ENCODE measurements around the gene ARMC10. TPM values are rescaled to one million over a fixed set of nuclear protein-coding genes. Genes with fewer than 3 reads are reported as not detected.
"Not testable (repeated sequence)": the region's sequence is repeated elsewhere in the genome, so short reads cannot be mapped to it uniquely, and the experiment has no call there.

The ARMC10 gene
- total RNA-seq, 1 donor = 8.6 TPM

DNA sequence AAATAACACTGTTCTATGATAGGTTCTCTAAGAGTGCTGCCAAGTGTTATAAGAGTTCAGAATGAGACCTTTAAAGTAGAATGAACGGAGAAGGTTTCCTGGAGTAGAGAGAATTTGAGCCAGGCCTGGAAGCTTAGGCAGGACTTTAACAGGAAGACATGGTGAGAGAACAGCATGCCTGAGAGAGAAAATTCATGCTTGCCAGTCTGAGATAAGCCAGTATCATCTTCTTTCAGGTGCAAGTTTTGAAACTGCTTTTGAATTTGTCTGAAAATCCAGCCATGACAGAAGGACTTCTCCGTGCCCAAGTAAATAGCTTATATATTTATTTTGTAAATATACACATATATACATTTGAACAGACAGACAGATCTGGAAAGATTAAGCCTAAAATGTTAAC, 22.1 kb downstream of the ARMC10 start:
- Histone ChIP-seq H3K27me3 (ENCODE audit: insufficient read depth, low read length) (no peaks in the 10 kb centered on the region), H3K4me3 (ENCODE audit: low read length) (no peak overlapping the region), H3K9me3 (ENCODE audit: low read depth, low read length) (no peaks in the 10 kb centered on the region), H3K4me1 (ENCODE audit: insufficient read depth, low read length) (no peaks in the 10 kb centered on the region)

- Histone ChIP-seq H3K4me3 (ENCODE audit: low read length) (no peak overlapping the region), H3K4me1 (ENCODE audit: insufficient read depth, low read length) (no peaks in the 10 kb centered on the region), H3K27me3 (ENCODE audit: insufficient read depth, low read length) (no peaks in the 10 kb centered on the region), H3K9me3 (ENCODE audit: low read depth, low read length) (no peaks in the 10 kb centered on the region)
These were observed 25.4 kb downstream of the ARMC10 start for GRCh38 chr7:103100348-103100747.

GRCh38 chr7:103101543-103101942, 26.6 kb downstream of the ARMC10 start:
- Histone ChIP-seq H3K9me3 (ENCODE audit: low read depth, low read length) (no peaks in the 10 kb centered on the region), H3K4me3 (ENCODE audit: low read length) (no peak overlapping the region), H3K27me3 (ENCODE audit: insufficient read depth, low read length) (no peaks in the 10 kb centered on the region), H3K4me1 (ENCODE audit: insufficient read depth, low read length) (no peaks in the 10 kb centered on the region)

- no peaks in the 10 kb centered on the region for H3K27me3 ChIP-seq (ENCODE audit: insufficient read depth, low read length)
- H3K4me3 ChIP-seq (ENCODE audit: low read length) = no peak overlapping the region
- no peaks in the 10 kb centered on the region for H3K4me1 ChIP-seq (ENCODE audit: insufficient read depth, low read length)
- no peaks in the 10 kb centered on the region for H3K9me3 ChIP-seq (ENCODE audit: low read depth, low read length)
These were observed 31.2 kb downstream of the ARMC10 start for GRCh38 chr7:103106005-103106702.

- not testable (repeated sequence) for H3K4me3 ChIP-seq (ENCODE audit: low read length); H3K27me3 ChIP-seq (ENCODE audit: insufficient read depth, low read length); H3K9me3 ChIP-seq (ENCODE audit: low read depth, low read length); H3K4me1 ChIP-seq (ENCODE audit: insufficient read depth, low read length)
These were observed 31.7 kb downstream of the ARMC10 start for GRCh38 chr7:103106703-103107070.

DNA sequence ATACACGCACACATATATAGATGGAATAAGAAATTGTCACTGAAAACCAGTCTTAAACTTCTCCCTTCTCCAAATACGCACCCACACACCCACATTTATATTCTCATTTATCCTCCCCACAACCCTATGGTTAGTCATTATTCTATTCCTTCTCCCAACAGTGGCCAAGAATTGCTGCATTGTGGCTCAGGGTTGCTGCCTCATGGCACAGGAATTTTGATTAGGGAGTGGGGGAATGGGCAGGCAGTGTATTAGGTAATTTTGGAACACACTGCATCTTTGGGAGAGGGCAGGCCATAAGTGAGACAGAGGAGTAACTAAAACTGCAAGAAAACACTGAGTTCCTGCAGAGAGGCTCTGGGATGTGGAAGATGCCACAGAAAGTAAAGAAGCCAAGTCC, 38.2 kb downstream of the ARMC10 start:
- H3K27me3 ChIP-seq (ENCODE audit: insufficient read depth, low read length) = no peaks in the 10 kb centered on the region
- no peaks in the 10 kb centered on the region for H3K4me1 ChIP-seq (ENCODE audit: insufficient read depth, low read length)
- no peaks in the 10 kb centered on the region for H3K9me3 ChIP-seq (ENCODE audit: low read depth, low read length)
- H3K4me3 ChIP-seq (ENCODE audit: low read length) = no peak overlapping the region

DNA sequence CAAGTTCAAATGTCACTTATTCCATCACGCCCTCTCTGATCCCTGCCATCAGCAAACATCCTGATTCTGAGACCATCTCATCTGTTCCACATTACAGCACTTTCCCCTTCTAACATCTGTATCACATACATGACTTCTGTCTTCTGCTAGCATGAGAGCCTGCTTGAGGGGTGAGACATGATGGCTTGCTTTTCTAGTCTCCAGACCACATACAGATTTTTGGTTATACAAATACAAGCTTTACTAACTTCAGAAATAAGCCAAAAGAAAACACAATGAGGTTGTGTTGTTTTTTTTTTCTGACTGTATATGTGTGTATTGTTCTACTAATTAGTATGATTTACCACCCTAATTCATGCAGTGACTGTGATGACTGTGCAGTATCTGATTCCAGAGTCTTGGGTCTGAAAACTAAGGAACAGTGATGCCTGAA, 39.7 kb downstream of the ARMC10 start:
- H3K9me3 ChIP-seq (ENCODE audit: low read depth, low read length) = no peaks in the 10 kb centered on the region
- H3K4me3 ChIP-seq (ENCODE audit: low read length) = no peak overlapping the region
- no peaks in the 10 kb centered on the region for H3K4me1 ChIP-seq (ENCODE audit: insufficient read depth, low read length)
- no peaks in the 10 kb centered on the region for H3K27me3 ChIP-seq (ENCODE audit: insufficient read depth, low read length)

DNA sequence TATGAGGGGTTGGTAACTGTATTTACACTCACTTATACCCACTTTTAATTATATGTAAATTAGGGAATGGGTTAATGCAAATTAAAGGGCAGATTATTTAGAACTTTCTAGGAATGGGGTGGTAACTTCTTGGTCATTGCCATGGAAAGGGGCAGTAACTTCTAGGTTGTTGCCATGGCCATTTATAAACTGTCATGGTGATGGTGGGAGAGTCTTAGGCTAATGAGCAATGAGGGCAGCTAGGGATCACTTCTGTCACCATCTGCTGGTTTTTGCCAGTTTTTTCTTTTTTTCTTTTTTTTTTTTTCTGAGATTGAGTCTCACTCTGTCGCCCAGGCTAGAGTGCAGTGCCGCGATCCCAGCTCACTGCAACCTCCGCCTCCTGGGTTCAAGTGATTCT, 40.8 kb downstream of the ARMC10 start:
- no peaks in the 10 kb centered on the region for H3K4me1 ChIP-seq (ENCODE audit: insufficient read depth, low read length)

GRCh38 chr7:103116511-103116910, 41.6 kb downstream of the ARMC10 start:
- Histone ChIP-seq H3K4me3 (ENCODE audit: low read length) (no peak overlapping the region), H3K9me3 (ENCODE audit: low read depth, low read length) (no peaks in the 10 kb centered on the region), H3K27me3 (ENCODE audit: insufficient read depth, low read length) (no peaks in the 10 kb centered on the region), H3K4me1 (ENCODE audit: insufficient read depth, low read length) (no peaks in the 10 kb centered on the region)

More for the DNA sequence above, 40.8 kb downstream of the ARMC10 start:
- Histone ChIP-seq H3K27me3 (ENCODE audit: insufficient read depth, low read length) (no peaks in the 10 kb centered on the region), H3K9me3 (ENCODE audit: low read depth, low read length) (no peaks in the 10 kb centered on the region), H3K4me3 (ENCODE audit: low read length) (no peak overlapping the region)

DNA sequence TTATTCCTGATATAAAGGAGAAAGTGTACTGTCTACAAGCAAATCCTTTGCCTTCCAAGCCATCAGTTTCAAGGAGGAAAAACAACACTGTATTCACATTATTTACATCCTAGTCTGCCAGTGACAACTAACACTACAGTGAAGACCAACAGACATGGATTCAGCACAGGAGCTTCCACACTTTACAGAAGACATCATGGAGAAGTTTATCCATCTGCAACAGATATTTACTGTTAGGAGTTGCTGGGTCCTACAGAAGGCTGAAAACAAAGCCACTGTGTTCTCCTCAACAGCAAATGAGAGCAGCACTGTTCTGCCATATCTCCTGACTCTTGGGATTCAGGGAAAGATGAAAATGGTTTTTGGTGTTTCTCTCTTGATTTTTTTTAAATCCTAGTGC, 42.1 kb downstream of the ARMC10 start:
- H3K9me3 ChIP-seq (ENCODE audit: low read depth, low read length) = no peaks in the 10 kb centered on the region
- no peaks in the 10 kb centered on the region for H3K27me3 ChIP-seq (ENCODE audit: insufficient read depth, low read length)
- no peaks in the 10 kb centered on the region for H3K4me1 ChIP-seq (ENCODE audit: insufficient read depth, low read length)
- H3K4me3 ChIP-seq (ENCODE audit: low read length) = no peak overlapping the region

DNA sequence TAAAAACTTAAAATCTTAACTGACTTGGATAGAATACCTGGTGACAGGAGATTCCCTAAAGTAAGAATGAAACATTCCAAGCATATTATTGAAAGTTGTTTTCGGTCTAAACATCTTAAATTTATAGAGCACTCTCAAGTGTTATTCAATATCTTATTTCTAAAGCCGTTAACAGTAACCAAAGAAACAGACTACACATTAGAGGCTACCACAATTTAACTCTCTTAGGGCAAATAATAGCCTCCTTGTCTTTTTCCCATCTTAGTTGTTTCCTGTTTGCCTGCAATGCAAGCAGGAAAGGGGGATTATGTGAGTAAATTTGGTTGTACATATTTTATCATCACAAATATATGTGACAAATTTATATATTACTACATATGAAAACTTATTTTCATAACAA, 42.5 kb downstream of the ARMC10 start:
- no peaks in the 10 kb centered on the region for H3K27me3 ChIP-seq (ENCODE audit: insufficient read depth, low read length)
- H3K4me1 ChIP-seq (ENCODE audit: insufficient read depth, low read length) = no peaks in the 10 kb centered on the region
- no peak overlapping the region for H3K4me3 ChIP-seq (ENCODE audit: low read length)
- no peaks in the 10 kb centered on the region for H3K9me3 ChIP-seq (ENCODE audit: low read depth, low read length)

GRCh38 chr7:103119791-103120291, 44.9 kb downstream of the ARMC10 start:
- Histone ChIP-seq H3K4me3 (ENCODE audit: low read length) (no peak overlapping the region), H3K9me3 (ENCODE audit: low read depth, low read length) (no peaks in the 10 kb centered on the region), H3K27me3 (ENCODE audit: insufficient read depth, low read length) (no peaks in the 10 kb centered on the region), H3K4me1 (ENCODE audit: insufficient read depth, low read length) (no peaks in the 10 kb centered on the region)

GRCh38 chr7:103120362-103120761, 45.4 kb downstream of the ARMC10 start:
- Histone ChIP-seq H3K4me3 (ENCODE audit: low read length) (no peak overlapping the region), H3K4me1 (ENCODE audit: insufficient read depth, low read length) (no peaks in the 10 kb centered on the region), H3K9me3 (ENCODE audit: low read depth, low read length) (no peaks in the 10 kb centered on the region), H3K27me3 (ENCODE audit: insufficient read depth, low read length) (no peaks in the 10 kb centered on the region)

DNA sequence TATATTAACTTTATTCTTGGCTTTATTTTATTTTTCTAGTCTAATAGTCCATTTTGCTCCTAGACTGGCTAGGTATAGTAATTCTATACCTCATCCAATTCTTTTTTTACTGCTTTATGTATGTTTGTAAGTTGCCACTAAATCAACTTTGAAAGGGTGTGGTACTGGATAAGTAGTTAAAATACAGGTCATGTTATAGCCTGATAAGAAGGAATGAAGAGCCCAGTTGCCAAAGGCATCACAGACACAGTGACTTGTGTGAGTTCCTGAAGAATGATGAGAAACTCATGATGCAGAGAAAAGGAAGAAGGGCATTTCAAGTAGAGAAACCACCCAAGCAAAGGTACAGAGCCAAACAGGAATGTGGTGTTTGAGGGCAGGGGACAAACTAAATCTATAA, 46.7 kb downstream of the ARMC10 start:
- no peak overlapping the region for H3K4me3 ChIP-seq (ENCODE audit: low read length)
- no peaks in the 10 kb centered on the region for H3K9me3 ChIP-seq (ENCODE audit: low read depth, low read length)
- no peaks in the 10 kb centered on the region for H3K27me3 ChIP-seq (ENCODE audit: insufficient read depth, low read length)
- H3K4me1 ChIP-seq (ENCODE audit: insufficient read depth, low read length) = no peaks in the 10 kb centered on the region

- no peaks in the 10 kb centered on the region for H3K4me1 ChIP-seq (ENCODE audit: insufficient read depth, low read length)
- H3K4me3 ChIP-seq (ENCODE audit: low read length) = no peak overlapping the region
- H3K27me3 ChIP-seq (ENCODE audit: insufficient read depth, low read length) = no peaks in the 10 kb centered on the region
- no peaks in the 10 kb centered on the region for H3K9me3 ChIP-seq (ENCODE audit: low read depth, low read length)
These were observed 48.6 kb downstream of the ARMC10 start for GRCh38 chr7:103123529-103123928.

GRCh38 chr7:103124429-103124979, 49.6 kb downstream of the ARMC10 start:
- no peak overlapping the region for H3K4me3 ChIP-seq (ENCODE audit: low read length)
- H3K27me3 ChIP-seq (ENCODE audit: insufficient read depth, low read length) = no peaks in the 10 kb centered on the region
- H3K4me1 ChIP-seq (ENCODE audit: insufficient read depth, low read length) = no peaks in the 10 kb centered on the region
- H3K9me3 ChIP-seq (ENCODE audit: low read depth, low read length) = no peaks in the 10 kb centered on the region
